B cell (primary cell): ENCODE data around the gene SPEN. TPM values are rescaled to one million over a fixed set of nuclear protein-coding genes. Genes with fewer than 3 reads are reported as not detected.

Source experiments
- ATAC-seq: fragments of 200-7000 bp; cut with Tn5 transposase; one replicate; pipeline ENCODE4 v1.10.0; 2021; ENCODE audit warnings: low read depth, mild to moderate bottlenecking, moderate number of reproducible peaks, moderate library complexity
- CTCF ChIA-PET: fragments of 350-600 bp; sonication (Branson Sonifier 250); formaldehyde crosslinking; loops from one replicate; lab custom pipeline; 2021; ENCODE audit warnings: antibody characterized with exemption, inconsistent platforms; lab: Charles Lee
- POLR2A ChIA-PET: fragments of 350-600 bp; sonication (Branson Sonifier 250); formaldehyde crosslinking; loops from one replicate; lab custom pipeline; 2021; ENCODE audit warnings: antibody characterized with exemption; lab: Charles Lee
- DNase-seq: peaks from one replicate; pipeline ENCODE4 v3.0.0; 2013
- H2AFZ ChIP-seq: 2 replicates; pipeline ENCODE4 v1.6.1; 2012; ENCODE audit warnings: mild to moderate bottlenecking, low read depth, low read length; ENCODE audit not compliant: insufficient read depth, poor library complexity, severe bottlenecking
- H3K27ac ChIP-seq, 2 donors: 1 replicate in 1 of 2; 2 replicates in 1 of 2; pipeline ENCODE4 v1.5.1; 2012 to 2013; ENCODE audit warnings: low read length in 2 of 2, mild to moderate bottlenecking in 2 of 2, moderate library complexity in 1 of 2
- H3K27me3 ChIP-seq, 4 experiments: fragments of 200-600 bp in 1 of 4; sonication (generic) in 1 of 4; replicated peaks in 1 of 4; 1 replicate in 2 of 4; 2 replicates in 2 of 4; pipeline versions ENCODE4 v1.6.1 to v1.7.0; 2013 to 2016; ENCODE audit warnings: low read length in 3 of 4, mild to moderate bottlenecking in 2 of 4, mixed read lengths in 1 of 4, moderate library complexity in 1 of 4; ENCODE audit not compliant: insufficient read depth in 4 of 4, control insufficient read depth in 3 of 4; ENCODE audit errors: control extremely low read depth in 1 of 4
- H3K36me3 ChIP-seq, 2 experiments: replicated peaks in 1 of 2; 1 replicate in 1 of 2; 2 replicates in 1 of 2; pipeline versions ENCODE4 v1.6.1 to v1.7.1; 2013; ENCODE audit warnings: low read length in 1 of 2; ENCODE audit not compliant: insufficient read depth in 2 of 2, control insufficient read depth in 1 of 2; ENCODE audit errors: control extremely low read depth in 1 of 2, extremely low read depth in 1 of 2
- H3K4me1 ChIP-seq, 2 donors: fragments of 200-600 bp in 1 of 2; sonication (generic) in 1 of 2; 1 replicate in 1 of 2; 2 replicates in 1 of 2; pipeline versions ENCODE4 v1.5.1 to v1.6.1; 2013 to 2017; ENCODE audit warnings: low read length in 2 of 2; ENCODE audit not compliant: control insufficient read depth in 2 of 2, insufficient read depth in 2 of 2
- H3K4me2 ChIP-seq: replicated peaks from 2 replicates; pipeline ENCODE3; 2012; ENCODE audit warnings: mild to moderate bottlenecking, low read depth, low read length; ENCODE audit not compliant: poor library complexity, severe bottlenecking
- H3K4me3 ChIP-seq, 5 experiments: fragments of 200-600 bp in 1 of 5; sonication (generic) in 1 of 5; 1 replicate in 3 of 5; 2 replicates in 2 of 5; pipeline versions ENCODE4 v1.5.1 to v1.7.0; 2011 to 2016; ENCODE audit warnings: low read length in 4 of 5, mild to moderate bottlenecking in 4 of 5, low read depth in 2 of 5, control low read depth in 1 of 5, moderate library complexity in 1 of 5; ENCODE audit not compliant: insufficient read depth in 1 of 5; ENCODE audit errors: control extremely low read depth in 1 of 5, extremely low read depth in 1 of 5
- H3K79me2 ChIP-seq: fragments of 200-600 bp; sonication (generic); one replicate; pipeline ENCODE4 v1.6.0; 2016; ENCODE audit warnings: low read length; ENCODE audit not compliant: control insufficient read depth, insufficient read depth
- H3K9ac ChIP-seq: fragments of 200-600 bp; sonication (generic); 2 replicates; pipeline ENCODE4 v1.6.1; 2017; ENCODE audit warnings: mild to moderate bottlenecking, low read length, moderate library complexity
- H3K9me3 ChIP-seq, 3 donors: one replicate each; pipeline versions ENCODE4 v1.6.1 to v1.7.1; 2013; ENCODE audit warnings: low read length in 2 of 3; ENCODE audit not compliant: control insufficient read depth in 2 of 3, insufficient read depth in 1 of 3; ENCODE audit errors: control extremely low read depth in 1 of 3
- H4K20me1 ChIP-seq: 2 replicates; pipeline ENCODE4 v1.6.0; 2012; ENCODE audit warnings: mild to moderate bottlenecking, low read length; ENCODE audit not compliant: insufficient read depth, control insufficient read depth, poor library complexity, severe bottlenecking
- H3K27ac Mint-ChIP-seq: one replicate; pipeline ENCODE4 v1.8.0; 2021; ENCODE audit warnings: mixed read lengths
- H3K27me3 Mint-ChIP-seq: one replicate; pipeline ENCODE4 v1.8.0; 2021; ENCODE audit warnings: mixed read lengths
- H3K4me1 Mint-ChIP-seq: one replicate; pipeline ENCODE4 v1.8.0; 2021; ENCODE audit warnings: mixed read lengths
- H3K4me3 Mint-ChIP-seq: one replicate; pipeline ENCODE4 v1.8.0; 2021; ENCODE audit warnings: mixed read lengths
- H3K9me3 Mint-ChIP-seq: one replicate; pipeline ENCODE4 v1.8.0; 2022; ENCODE audit warnings: mixed read lengths; ENCODE audit not compliant: insufficient read depth
- EZH2 ChIP-seq: IDR thresholded peaks from 2 replicates; pipeline ENCODE4 v1.6.1; 2012; ENCODE audit warnings: borderline replicate concordance, low read depth, mild to moderate bottlenecking, moderate library complexity, low read length; ENCODE audit not compliant: insufficient read depth, poor library complexity, severe bottlenecking
- WGBS: methylation state at CpG from one replicate; pipeline ENCODE4 v1.1.5; 2013; ENCODE audit warnings: missing lambda C conversion rate; ENCODE audit not compliant: insufficient coverage; 5-methylcytosine and 5-hydroxymethylcytosine counted together
- intact Hi-C: fragments of 100-400 bp; cut with micrococcal nuclease; formaldehyde crosslinking; loops from one replicate; pipeline ENCODE4 v1.10.0; 2022
- polyA plus RNA-seq: library from polyadenylated mRNA; depleted of rRNA; stranded (reverse); fragments of >200 nt; gene quantifications from 2 replicates; pipeline ENCODE4 v1.2.3, GENCODE V29; 2012
- total RNA-seq, 2 donors: library from RNA; stranded (reverse); fragments of 120-200 nt in 1 of 2; gene quantifications; 1 replicate in 1 of 2; 2 replicates in 1 of 2; pipeline versions ENCODE4 v1.2.3 to v1.2.4, GENCODE V29; 2013 to 2022
- TF ChIP-seq, protein P1 (sequence below): fragments of 200-600 bp; IDR thresholded peaks from one replicate; pipeline ENCODE4 v1.8.0; 2022; ENCODE audit warnings: antibody characterized with exemption, mild to moderate bottlenecking

The SPEN gene
- total and polyA plus RNA-seq, 2 donors (not counting 1 experiment from before 2014, with no cell fraction given): 29.1 to 126 TPM

DNA sequence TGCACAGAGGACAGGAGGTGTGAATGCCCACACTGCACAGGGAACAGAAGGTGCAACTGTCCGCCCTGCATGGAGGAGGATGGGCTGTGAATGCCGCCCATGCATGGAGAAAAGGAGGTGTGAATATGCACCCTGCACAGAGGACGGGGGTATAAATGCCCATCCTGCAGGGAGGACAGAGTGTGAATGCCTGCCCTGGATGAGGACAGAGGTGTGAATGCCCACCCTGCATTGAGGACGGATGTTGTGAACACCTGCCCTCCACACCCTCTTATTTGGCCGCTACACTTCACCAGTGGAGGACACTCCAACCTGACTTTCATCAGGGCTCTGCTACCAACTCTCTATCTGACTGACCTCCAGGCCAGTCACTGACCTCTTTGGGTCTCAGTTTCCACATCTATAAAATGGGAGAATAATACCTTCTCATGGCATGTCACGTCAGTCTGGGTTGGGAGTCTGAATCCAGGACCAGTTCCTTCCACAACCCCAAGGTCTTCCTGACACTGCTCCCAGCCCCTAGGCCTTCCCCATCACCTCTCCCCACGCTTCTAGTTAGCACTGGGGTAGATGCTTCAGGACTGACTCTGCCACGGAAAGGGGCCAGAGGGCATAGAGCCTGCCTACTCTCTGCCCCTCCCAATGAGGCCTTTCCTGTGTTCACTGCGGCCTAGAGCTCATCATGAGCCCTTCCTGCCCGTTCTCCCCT lies 100.0 kb downstream of the SPEN start:
- peaks cover 28 to 56% of the 10 kb centered on the region in 2 donors for H3K4me1 ChIP-seq
- no peaks in the 10 kb centered on the region for H3K9me3 ChIP-seq
- peak overlapping the region; percentile 97 for H3K27ac Mint-ChIP-seq
- peak overlapping the region; percentile 66 for H3K4me2 ChIP-seq
- peak overlapping the region; percentile 77 for H3K4me3 Mint-ChIP-seq
- 82% methylated on average over 7 of the region's 10 CpGs for WGBS
- POLR2A ChIA-PET: no interaction called here
- H3K9ac ChIP-seq: no peak overlapping the region
- DNase-seq (peak; percentile 9), ATAC-seq (no peak)
- no peaks in the 10 kb centered on the region for H3K27me3 ChIP-seq
- H3K9me3 Mint-ChIP-seq: no peaks in the 10 kb centered on the region
- no peak overlapping the region for H3K4me3 ChIP-seq
- H3K27me3 Mint-ChIP-seq: no peaks in the 10 kb centered on the region
- H3K79me2 ChIP-seq: peaks cover 61% of the 10 kb centered on the region
- H3K36me3 ChIP-seq: peaks cover 0 to 59% of the 10 kb centered on the region in 2 experiments
- TF ChIP-seq, protein P1, sequence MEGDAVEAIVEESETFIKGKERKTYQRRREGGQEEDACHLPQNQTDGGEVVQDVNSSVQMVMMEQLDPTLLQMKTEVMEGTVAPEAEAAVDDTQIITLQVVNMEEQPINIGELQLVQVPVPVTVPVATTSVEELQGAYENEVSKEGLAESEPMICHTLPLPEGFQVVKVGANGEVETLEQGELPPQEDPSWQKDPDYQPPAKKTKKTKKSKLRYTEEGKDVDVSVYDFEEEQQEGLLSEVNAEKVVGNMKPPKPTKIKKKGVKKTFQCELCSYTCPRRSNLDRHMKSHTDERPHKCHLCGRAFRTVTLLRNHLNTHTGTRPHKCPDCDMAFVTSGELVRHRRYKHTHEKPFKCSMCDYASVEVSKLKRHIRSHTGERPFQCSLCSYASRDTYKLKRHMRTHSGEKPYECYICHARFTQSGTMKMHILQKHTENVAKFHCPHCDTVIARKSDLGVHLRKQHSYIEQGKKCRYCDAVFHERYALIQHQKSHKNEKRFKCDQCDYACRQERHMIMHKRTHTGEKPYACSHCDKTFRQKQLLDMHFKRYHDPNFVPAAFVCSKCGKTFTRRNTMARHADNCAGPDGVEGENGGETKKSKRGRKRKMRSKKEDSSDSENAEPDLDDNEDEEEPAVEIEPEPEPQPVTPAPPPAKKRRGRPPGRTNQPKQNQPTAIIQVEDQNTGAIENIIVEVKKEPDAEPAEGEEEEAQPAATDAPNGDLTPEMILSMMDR: no peak
- no peak for TF ChIP-seq EZH2
- CTCF ChIA-PET: interaction anchor here (1.0 to 1.7 kb wide), 3 partner anchors 14 to 132 kb away, joined by 3 to 7 read pairs (median 6); no protein-coding TSS in a partner anchor
- peak overlapping the region; percentile 38 to 91 for H3K27ac ChIP-seq
- H3K4me1 Mint-ChIP-seq: peaks cover 53% of the 10 kb centered on the region
- H4K20me1 ChIP-seq: peaks cover 52% of the 10 kb centered on the region
- no peak overlapping the region for H2AFZ ChIP-seq
- intact Hi-C loops: no loop called here

- WGBS: 80% methylated on average over 16 of the region's 16 CpGs
- TF ChIP-seq, protein P1: no peak
- no peak for TF ChIP-seq EZH2
- no peak for ATAC-seq
- H3K27ac ChIP-seq: peak overlapping the region; percentile 44 to 91
- intact Hi-C loops: no loop called here
- peaks cover 53% of the 10 kb centered on the region for H4K20me1 ChIP-seq
- no peak overlapping the region for H3K9ac ChIP-seq
- ChIA-PET POLR2A (interaction anchor here (0.5 kb wide), 1 partner anchor 368 kb away, joined by 7 read pairs; no protein-coding TSS in a partner anchor), CTCF (interaction anchor here (1.0 to 1.7 kb wide), 4 partner anchors 11 to 133 kb away, joined by 3 to 7 read pairs (median 5); no protein-coding TSS in a partner anchor)
- DNase-seq: peak; percentile 26
- H3K27me3 ChIP-seq: no peaks in the 10 kb centered on the region
- peak overlapping the region; percentile 66 for H3K4me2 ChIP-seq
- H3K79me2 ChIP-seq: peaks cover 59% of the 10 kb centered on the region
- Mint-ChIP-seq H3K9me3 (no peaks in the 10 kb centered on the region), H3K27me3 (no peaks in the 10 kb centered on the region), H3K4me1 (peaks cover 57% of the 10 kb centered on the region), H3K27ac (peak overlapping the region; percentile 97), H3K4me3 (peak overlapping the region; percentile 77)
- peaks cover 0 to 53% of the 10 kb centered on the region in 2 experiments for H3K36me3 ChIP-seq
- no peak overlapping the region for H3K4me3 ChIP-seq
- peaks cover 28 to 56% of the 10 kb centered on the region in 2 donors for H3K4me1 ChIP-seq
- no peaks in the 10 kb centered on the region for H3K9me3 ChIP-seq
- no peak overlapping the region for H2AFZ ChIP-seq
These were observed 100.6 kb downstream of the SPEN start for GRCh38 chr1:15948091-15948591.
